Measurements from ENCODE around the gene CCT7.

The CCT7 gene

DNA sequence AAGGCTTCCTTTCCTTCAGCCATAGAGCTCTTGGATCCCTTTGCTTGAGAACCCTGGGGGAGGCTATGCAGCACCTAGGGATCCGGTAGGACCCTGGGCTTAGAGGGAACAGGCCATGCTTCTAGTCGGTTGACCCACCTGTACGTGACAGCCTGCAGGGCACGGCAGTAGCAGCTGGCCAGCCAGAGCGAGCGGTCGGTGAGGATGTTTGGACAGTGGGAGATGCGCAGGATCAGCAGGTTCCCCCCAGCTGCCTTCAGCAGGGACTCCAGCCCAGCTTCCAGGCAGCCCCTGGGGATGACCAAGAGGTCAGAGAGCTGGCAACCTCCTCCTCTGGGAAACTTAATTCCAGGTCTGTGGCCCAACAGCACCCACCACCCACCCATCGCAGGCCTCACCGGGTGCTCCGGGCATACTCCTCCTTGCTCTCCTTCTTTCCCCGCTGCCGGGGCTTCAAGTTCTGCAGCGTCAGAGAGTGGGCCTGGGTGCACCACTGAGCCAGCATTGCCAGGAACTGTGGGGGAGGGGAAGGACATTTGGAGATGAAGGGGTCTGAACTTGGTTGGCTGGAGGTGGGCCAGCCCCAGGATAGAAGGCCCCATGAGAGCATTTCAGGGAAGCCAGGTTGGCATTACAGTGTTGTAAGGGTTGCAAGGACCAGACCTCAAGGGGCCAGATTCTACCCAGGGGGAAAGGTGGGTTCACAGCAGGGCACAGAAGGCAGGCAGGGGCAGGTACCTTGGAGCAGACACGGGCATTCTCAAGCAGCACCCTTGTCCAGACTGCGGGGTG is 29.6 kb downstream of the CCT7 start:
- ATAC-seq (replicated peaks) (no peak), DNase-seq (no peak)
- H3K4me1 Mint-ChIP-seq: peaks cover 9 to 10% of the 10 kb centered on the region in 2 donors
- peaks cover 40 to 50% of the 10 kb centered on the region in 2 donors for H3K36me3 Mint-ChIP-seq
- H3K9me3 Mint-ChIP-seq: no peaks in the 10 kb centered on the region
- no peaks in the 10 kb centered on the region for H3K27me3 Mint-ChIP-seq
- H3K4me3 Mint-ChIP-seq: no peak overlapping the region
- no peak overlapping the region for H3K27ac Mint-ChIP-seq

- peaks cover 9 to 10% of the 10 kb centered on the region in 2 donors for H3K4me1 Mint-ChIP-seq
- no peak overlapping the region for H3K4me3 Mint-ChIP-seq
- H3K9me3 Mint-ChIP-seq: no peaks in the 10 kb centered on the region
- H3K27me3 Mint-ChIP-seq: no peaks in the 10 kb centered on the region
- no peak for ATAC-seq (replicated peaks)
- peaks cover 40 to 48% of the 10 kb centered on the region in 2 donors for H3K36me3 Mint-ChIP-seq
- H3K27ac Mint-ChIP-seq: no peak overlapping the region
- DNase-seq: no peak
Observed at GRCh38 chr2:73264332-73264606, 30.2 kb downstream of the CCT7 start.

DNA sequence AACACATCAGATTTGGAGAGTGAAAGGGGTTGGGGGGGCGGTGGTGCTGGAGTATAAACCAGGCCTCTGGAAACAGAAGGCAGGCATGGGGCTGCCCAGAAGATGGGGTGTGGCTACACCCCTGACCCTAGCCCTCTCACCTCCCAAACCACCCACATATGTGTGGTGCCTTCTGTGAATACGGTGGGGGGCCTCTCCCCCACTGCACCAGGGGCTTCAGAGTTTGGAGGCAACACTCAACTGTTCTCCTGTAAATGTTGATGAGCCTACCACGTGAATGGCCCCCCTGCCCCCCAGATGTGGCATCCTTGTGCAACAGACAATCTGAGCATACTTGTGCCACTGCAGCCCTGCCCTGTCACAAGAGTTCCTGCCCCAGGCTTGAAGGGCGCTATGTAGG is 30.7 kb downstream of the CCT7 start:
- Mint-ChIP-seq H3K4me3 (no peak overlapping the region), H3K27me3 (no peaks in the 10 kb centered on the region)
- no peak for DNase-seq

GRCh38 chr2:73265298-73266060 is 31.4 kb downstream of the CCT7 start:
- H3K4me1 Mint-ChIP-seq: peaks cover 12 to 16% of the 10 kb centered on the region in 2 donors
- H3K36me3 Mint-ChIP-seq: peaks cover 37 to 39% of the 10 kb centered on the region in 2 donors
- no peak overlapping the region for H3K27ac Mint-ChIP-seq
- H3K9me3 Mint-ChIP-seq: no peaks in the 10 kb centered on the region
- peaks cover 0 to under 1% of the 10 kb centered on the region in 2 donors for H3K27me3 Mint-ChIP-seq
- ATAC-seq (replicated peaks) (no peak), DNase-seq (no peak)
- no peak overlapping the region for H3K4me3 Mint-ChIP-seq

More for the DNA sequence above, 30.7 kb downstream of the CCT7 start:
- Mint-ChIP-seq H3K36me3 (peaks cover 38 to 43% of the 10 kb centered on the region in 2 donors), H3K9me3 (no peaks in the 10 kb centered on the region), H3K27ac (no peak overlapping the region), H3K4me1 (peaks cover 11 to 12% of the 10 kb centered on the region in 2 donors)
- ATAC-seq (replicated peaks): no peak

- Mint-ChIP-seq H3K27ac (no peak overlapping the region), H3K9me3 (no peaks in the 10 kb centered on the region), H3K36me3 (peaks cover 42 to 47% of the 10 kb centered on the region in 2 donors), H3K27me3 (peaks cover 0 to 7% of the 10 kb centered on the region in 2 donors), H3K4me1 (peaks cover 18 to 23% of the 10 kb centered on the region in 2 donors), H3K4me3 (no peak overlapping the region)
- no peak for DNase-seq
- ATAC-seq (replicated peaks): no peak
Observed at GRCh38 chr2:73266061-73266901, 32.2 kb downstream of the CCT7 start.

DNA sequence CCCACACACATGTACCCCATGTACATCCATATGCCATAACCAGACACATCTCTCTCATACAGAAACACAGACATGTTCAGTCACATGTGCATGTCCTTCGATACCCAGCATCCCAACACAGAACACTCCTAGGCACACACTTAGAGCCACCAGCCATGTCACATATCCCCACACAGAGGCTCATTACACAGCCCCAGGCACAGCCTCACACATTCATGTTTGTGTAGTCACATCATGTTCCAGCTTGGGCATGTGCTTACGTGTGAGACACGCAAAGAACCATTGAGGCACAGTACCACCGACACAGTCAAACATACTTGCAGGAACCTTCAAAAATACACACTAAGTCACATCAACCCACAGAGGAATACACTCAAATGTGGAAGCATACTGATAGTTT is 32.9 kb downstream of the CCT7 start:
- no peak for DNase-seq
- Mint-ChIP-seq H3K4me1 (peaks cover 18 to 23% of the 10 kb centered on the region in 2 donors), H3K36me3 (peaks cover 48 to 54% of the 10 kb centered on the region in 2 donors), H3K27me3 (peaks cover 0 to 7% of the 10 kb centered on the region in 2 donors), H3K27ac (no peak overlapping the region), H3K9me3 (no peaks in the 10 kb centered on the region), H3K4me3 (no peak overlapping the region)
- no peak for ATAC-seq (replicated peaks)

- Mint-ChIP-seq H3K27ac (no peak overlapping the region), H3K9me3 (no peaks in the 10 kb centered on the region), H3K4me1 (peaks cover 18 to 23% of the 10 kb centered on the region in 2 donors), H3K4me3 (peak overlapping the region in 1 of 2 donors; percentile 14), H3K27me3 (peaks cover 0 to 7% of the 10 kb centered on the region in 2 donors), H3K36me3 (peaks cover 44 to 53% of the 10 kb centered on the region in 2 donors)
- no peak for DNase-seq
- no peak for ATAC-seq (replicated peaks)
Observed at GRCh38 chr2:73268366-73268829, 34.3 kb downstream of the CCT7 start.

GRCh38 chr2:73268830-73269685 is 35.0 kb downstream of the CCT7 start:
- Mint-ChIP-seq H3K4me1 (peaks cover 20 to 27% of the 10 kb centered on the region in 2 donors), H3K4me3 (peak overlapping the region; percentile 22 to 58), H3K36me3 (peaks cover 41 to 53% of the 10 kb centered on the region in 2 donors), H3K27ac (no peak overlapping the region), H3K27me3 (peaks cover 0 to 7% of the 10 kb centered on the region in 2 donors), H3K9me3 (no peaks in the 10 kb centered on the region)
- ATAC-seq (replicated peaks) (peak; percentile 90 to 91), DNase-seq (peak; percentile 32)

DNA sequence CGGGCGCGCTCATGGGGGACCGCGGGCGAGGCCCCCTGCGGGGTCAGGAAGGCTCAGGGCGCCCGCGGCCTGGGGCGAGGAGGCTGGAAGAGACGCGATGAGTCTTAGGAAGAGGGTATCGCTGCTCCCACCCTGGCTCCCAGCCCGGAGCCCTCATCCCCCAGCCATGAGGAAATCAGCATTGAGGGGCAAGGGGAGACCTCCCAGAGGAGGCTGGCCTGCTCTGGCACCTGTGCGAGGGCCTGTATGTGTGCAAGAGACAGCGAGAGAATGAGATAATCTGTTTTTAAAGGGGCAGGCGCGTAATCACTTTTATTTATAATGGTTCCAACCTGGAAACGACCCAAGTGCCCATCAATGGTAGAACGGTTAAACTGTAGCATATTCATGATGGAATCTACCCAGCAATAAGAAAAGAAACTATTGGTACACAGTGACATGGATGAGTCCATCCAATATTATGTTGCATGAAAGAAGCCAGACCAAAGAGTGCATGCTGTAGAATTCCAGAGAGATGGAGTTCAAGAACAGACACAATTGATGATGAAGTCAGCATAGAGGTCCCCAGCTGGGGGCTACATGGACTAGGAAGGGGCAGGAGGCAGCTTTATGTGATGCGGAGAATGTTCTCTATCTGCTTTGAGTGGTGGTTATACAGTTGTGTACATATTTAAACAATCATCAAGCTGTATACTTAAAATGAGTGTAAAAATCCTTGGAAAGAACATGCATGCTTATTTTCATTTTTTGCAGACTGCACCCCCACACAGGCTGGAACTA is 35.8 kb downstream of the CCT7 start:
- ATAC-seq (replicated peaks) (peak; percentile 16 to 26), DNase-seq (no peak)
- peaks cover 20 to 28% of the 10 kb centered on the region in 2 donors for H3K4me1 Mint-ChIP-seq
- H3K9me3 Mint-ChIP-seq: no peaks in the 10 kb centered on the region
- H3K4me3 Mint-ChIP-seq: peak overlapping the region; percentile 47 to 50
- no peak overlapping the region for H3K27ac Mint-ChIP-seq
- peaks cover 0 to 7% of the 10 kb centered on the region in 2 donors for H3K27me3 Mint-ChIP-seq
- peaks cover 41 to 50% of the 10 kb centered on the region in 2 donors for H3K36me3 Mint-ChIP-seq

DNA sequence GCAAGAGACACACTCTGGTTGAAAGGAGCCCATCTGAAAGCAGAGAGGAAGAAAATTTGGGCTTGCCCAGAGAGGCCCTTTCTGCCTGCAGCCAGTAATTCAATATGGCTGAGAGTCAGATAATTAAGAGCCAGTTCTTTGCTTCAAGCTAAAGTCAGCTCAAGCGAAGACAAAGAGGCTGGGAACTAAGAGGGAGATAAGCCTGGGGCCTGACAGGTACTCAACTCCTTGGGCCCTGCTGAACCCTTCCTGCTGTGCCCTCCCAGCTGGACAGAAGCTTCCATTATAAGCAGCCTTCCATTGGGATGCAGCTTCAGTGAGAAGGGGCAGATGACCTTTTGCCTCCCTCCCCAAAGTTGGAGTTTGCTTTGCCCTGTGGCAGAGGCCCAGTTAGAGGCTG is 38.2 kb downstream of the CCT7 start:
- Mint-ChIP-seq H3K27ac (no peak overlapping the region), H3K36me3 (peaks cover 45 to 54% of the 10 kb centered on the region in 2 donors), H3K4me3 (no peak overlapping the region), H3K4me1 (peaks cover 17 to 28% of the 10 kb centered on the region in 2 donors), H3K9me3 (no peaks in the 10 kb centered on the region), H3K27me3 (peaks cover 0 to 7% of the 10 kb centered on the region in 2 donors)
- DNase-seq: no peak
- no peak for ATAC-seq (replicated peaks)

DNA sequence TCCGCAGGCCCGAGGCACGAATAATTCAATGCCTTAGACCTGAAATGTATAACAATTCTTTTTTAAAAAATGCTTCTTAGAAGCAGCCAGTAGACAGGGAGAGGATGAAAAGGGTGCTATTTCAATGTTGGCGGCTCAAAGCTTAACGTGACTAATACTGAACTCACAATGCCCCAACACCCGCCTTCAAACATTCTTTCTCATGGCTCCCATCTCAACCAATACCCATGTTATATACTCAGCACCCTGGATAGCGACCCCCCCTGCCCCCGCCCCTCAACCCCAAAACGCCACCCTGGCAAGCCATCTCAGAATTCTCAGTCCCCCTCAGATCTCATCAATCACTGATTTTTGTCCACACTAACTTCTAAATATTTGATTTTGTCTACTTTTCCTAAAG is 45.7 kb downstream of the CCT7 start:
- Mint-ChIP-seq H3K4me1 (peaks cover 15 to 30% of the 10 kb centered on the region in 2 donors), H3K4me3 (no peak overlapping the region), H3K36me3 (peaks cover 34 to 38% of the 10 kb centered on the region in 2 donors), H3K9me3 (no peaks in the 10 kb centered on the region), H3K27me3 (no peaks in the 10 kb centered on the region), H3K27ac (no peak overlapping the region)
- DNase-seq (no peak), ATAC-seq (replicated peaks) (no peak)

- Mint-ChIP-seq H3K4me3 (no peak overlapping the region), H3K36me3 (peaks cover 32 to 33% of the 10 kb centered on the region in 2 donors), H3K27me3 (no peaks in the 10 kb centered on the region), H3K4me1 (peaks cover 29 to 44% of the 10 kb centered on the region in 2 donors), H3K9me3 (no peaks in the 10 kb centered on the region), H3K27ac (no peak overlapping the region)
- DNase-seq: no peak
- no peak for ATAC-seq (replicated peaks)
Observed at GRCh38 chr2:73281244-73281643, 47.1 kb downstream of the CCT7 start.

Measured in stimulated activated naive B cell treated with anti-CD40 and anti-IgM and Interleukin-4, amounts not matched to agents 10 μg/mL and 1 μg/mL and 100 μg/mL, for 72 hours (primary cell).